ENCODE measurements around the gene CUEDC1.

The CUEDC1 gene

DNA sequence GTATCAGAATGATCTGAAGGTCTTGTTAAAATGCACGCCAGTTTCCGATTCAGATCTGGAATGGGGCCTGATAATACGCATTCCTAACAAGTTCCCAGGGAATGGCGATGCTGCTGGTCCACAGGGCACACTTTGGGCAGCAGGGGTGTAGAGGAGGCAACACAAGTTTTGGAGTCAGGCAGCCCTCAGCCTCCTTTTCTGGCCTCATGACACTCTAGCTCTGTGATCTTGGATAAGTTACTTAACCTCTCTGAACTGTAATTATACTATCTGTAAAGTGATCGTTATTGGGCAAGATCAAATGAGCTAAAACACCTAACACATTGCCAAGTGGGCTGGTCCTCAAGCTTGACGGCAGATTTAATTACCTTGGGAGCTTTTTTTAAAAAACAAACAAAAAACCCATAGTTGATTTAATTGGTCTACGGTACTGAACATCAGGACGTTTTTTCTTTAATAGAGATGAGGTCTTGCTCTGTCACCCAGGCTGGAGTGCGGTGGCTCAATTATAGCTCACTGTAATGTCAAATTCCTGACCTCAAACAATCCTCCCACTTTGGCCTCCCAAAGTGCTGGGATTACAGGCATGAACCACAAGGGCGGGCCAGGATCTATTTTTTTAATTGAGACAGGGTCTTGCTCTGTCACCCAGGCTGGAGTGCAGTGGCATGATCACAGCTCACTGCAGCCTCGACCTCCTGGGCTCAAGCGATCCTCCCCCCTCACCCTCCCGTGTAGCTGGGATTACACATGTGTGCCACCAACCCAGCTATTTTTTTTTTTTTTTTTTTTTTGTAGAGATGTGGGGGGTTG lies 95.4 kb downstream of the CUEDC1 start:
- Histone ChIP-seq H3K36me3 (replicated peaks; ENCODE audit: low read depth, low read length) (no peaks in the 10 kb centered on the region), H3K4me2 (ENCODE audit: low read length) (no peak overlapping the region), H4K20me1 (ENCODE audit: insufficient read depth, low read length) (no peaks in the 10 kb centered on the region), H2AFZ (ENCODE audit: low read depth, low read length) (no peak overlapping the region), H3K4me1 (ENCODE audit: low read length) (peaks cover 15% of the 10 kb centered on the region), H3K9me3 (ENCODE audit: insufficient read depth, low read length) (no peaks in the 10 kb centered on the region), H3K4me3 (ENCODE audit: low read length) (no peak overlapping the region), H3K27me3 (ENCODE audit: low read depth, low read length) (peaks cover 19% of the 10 kb centered on the region), H3K79me2 (ENCODE audit: low read length) (no peaks in the 10 kb centered on the region), H3K27ac (ENCODE audit: low read length) (no peak overlapping the region), H3K9ac (ENCODE audit: low read length) (no peak overlapping the region)
- TF ChIP-seq, protein P1, sequence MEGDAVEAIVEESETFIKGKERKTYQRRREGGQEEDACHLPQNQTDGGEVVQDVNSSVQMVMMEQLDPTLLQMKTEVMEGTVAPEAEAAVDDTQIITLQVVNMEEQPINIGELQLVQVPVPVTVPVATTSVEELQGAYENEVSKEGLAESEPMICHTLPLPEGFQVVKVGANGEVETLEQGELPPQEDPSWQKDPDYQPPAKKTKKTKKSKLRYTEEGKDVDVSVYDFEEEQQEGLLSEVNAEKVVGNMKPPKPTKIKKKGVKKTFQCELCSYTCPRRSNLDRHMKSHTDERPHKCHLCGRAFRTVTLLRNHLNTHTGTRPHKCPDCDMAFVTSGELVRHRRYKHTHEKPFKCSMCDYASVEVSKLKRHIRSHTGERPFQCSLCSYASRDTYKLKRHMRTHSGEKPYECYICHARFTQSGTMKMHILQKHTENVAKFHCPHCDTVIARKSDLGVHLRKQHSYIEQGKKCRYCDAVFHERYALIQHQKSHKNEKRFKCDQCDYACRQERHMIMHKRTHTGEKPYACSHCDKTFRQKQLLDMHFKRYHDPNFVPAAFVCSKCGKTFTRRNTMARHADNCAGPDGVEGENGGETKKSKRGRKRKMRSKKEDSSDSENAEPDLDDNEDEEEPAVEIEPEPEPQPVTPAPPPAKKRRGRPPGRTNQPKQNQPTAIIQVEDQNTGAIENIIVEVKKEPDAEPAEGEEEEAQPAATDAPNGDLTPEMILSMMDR (IDR thresholded peaks at IDR 0.05; ENCODE audit: low read depth, low read length) = no peak
- TF ChIP-seq EZH2phosphoT487 (IDR thresholded peaks at IDR 0.05; ENCODE audit: low read depth) = no peak

DNA sequence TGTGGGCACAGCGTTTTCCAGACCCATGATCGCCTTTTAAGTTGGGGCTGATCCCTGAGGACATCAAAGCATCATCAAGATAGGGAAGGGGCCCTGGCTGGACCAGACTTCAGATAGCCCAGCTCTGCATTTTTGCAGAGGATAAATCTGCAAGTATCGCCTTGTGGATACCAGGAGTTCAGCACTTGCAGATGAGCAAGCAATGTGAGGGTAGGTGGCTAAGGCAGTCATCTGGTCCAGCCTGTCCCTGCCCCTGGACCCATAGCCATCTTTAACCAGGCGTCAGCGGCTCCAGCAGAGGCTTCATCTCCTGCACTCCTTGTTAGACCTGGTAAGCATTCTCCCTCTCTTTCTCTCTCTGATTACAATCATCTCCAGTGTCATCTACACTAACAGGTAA lies 96.4 kb downstream of the CUEDC1 start:
- H3K4me3 ChIP-seq (ENCODE audit: low read length) = no peak overlapping the region
- no peak overlapping the region for H3K9ac ChIP-seq (ENCODE audit: low read length)
- H4K20me1 ChIP-seq (ENCODE audit: insufficient read depth, low read length) = no peaks in the 10 kb centered on the region
- H3K4me1 ChIP-seq (ENCODE audit: low read length) = peaks cover 15% of the 10 kb centered on the region
- H3K4me2 ChIP-seq (ENCODE audit: low read length) = no peak overlapping the region
- H3K79me2 ChIP-seq (ENCODE audit: low read length) = no peaks in the 10 kb centered on the region
- peaks cover 19% of the 10 kb centered on the region for H3K27me3 ChIP-seq (ENCODE audit: low read depth, low read length)
- H3K9me3 ChIP-seq (ENCODE audit: insufficient read depth, low read length) = no peaks in the 10 kb centered on the region
- H2AFZ ChIP-seq (ENCODE audit: low read depth, low read length) = no peak overlapping the region
- TF ChIP-seq, protein P1 (IDR thresholded peaks at IDR 0.05; ENCODE audit: low read depth, low read length) = no peak
- no peak for TF ChIP-seq EZH2phosphoT487 (IDR thresholded peaks at IDR 0.05; ENCODE audit: low read depth)
- no peaks in the 10 kb centered on the region for H3K36me3 ChIP-seq (replicated peaks; ENCODE audit: low read depth, low read length)
- H3K27ac ChIP-seq (ENCODE audit: low read length) = no peak overlapping the region

DNA sequence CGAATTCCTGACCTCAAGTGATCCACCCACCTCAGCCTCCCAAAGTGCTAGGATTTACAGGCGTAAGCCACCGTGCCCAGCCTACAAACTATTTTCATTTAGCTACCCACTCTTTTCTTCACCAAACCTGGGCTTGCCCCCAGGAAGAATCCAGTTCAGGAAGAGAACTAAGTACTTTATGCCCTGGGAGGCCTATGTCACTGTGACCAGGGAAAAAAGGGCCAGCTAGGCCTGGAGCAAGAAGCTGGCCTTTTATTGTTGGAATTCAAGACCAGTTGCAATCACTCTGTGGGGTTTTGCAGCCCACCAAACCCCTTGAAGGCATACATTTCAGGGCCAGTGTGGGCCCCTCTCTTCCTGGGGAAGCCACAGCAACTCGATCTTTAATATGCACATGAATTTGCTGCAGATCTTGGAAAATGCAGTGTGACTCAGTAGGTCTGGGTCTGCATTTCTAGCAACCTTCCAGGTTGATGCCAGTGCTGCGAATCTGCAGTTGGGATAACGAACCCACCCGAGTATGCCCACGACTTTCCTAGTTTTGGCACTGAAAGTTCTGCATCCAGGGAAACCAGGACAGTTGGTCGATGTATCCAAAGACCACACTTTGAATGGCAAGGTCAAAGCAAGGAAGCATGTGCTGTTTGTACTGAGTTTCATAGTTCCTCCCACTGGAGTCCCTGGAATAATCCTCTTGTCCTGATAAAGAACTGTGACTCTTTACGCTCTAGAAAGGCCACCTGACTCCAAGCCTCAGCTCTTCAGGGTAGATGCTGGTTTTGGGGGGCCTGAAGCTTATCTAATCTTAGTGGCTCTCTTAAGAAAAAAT lies 98.2 kb downstream of the CUEDC1 start:
- H3K4me1 ChIP-seq (ENCODE audit: low read length) = peaks cover 15% of the 10 kb centered on the region
- H3K27ac ChIP-seq (ENCODE audit: low read length) = no peak overlapping the region

More for the DNA sequence above, 98.2 kb downstream of the CUEDC1 start:
- Histone ChIP-seq H3K36me3 (replicated peaks; ENCODE audit: low read depth, low read length) (no peaks in the 10 kb centered on the region), H3K4me2 (ENCODE audit: low read length) (no peak overlapping the region), H2AFZ (ENCODE audit: low read depth, low read length) (no peak overlapping the region), H3K4me3 (ENCODE audit: low read length) (no peak overlapping the region), H3K79me2 (ENCODE audit: low read length) (no peaks in the 10 kb centered on the region), H3K9me3 (ENCODE audit: insufficient read depth, low read length) (no peaks in the 10 kb centered on the region), H3K9ac (ENCODE audit: low read length) (no peak overlapping the region), H4K20me1 (ENCODE audit: insufficient read depth, low read length) (no peaks in the 10 kb centered on the region), H3K27me3 (ENCODE audit: low read depth, low read length) (peaks cover 19% of the 10 kb centered on the region)
- no peak for TF ChIP-seq EZH2phosphoT487 (IDR thresholded peaks at IDR 0.05; ENCODE audit: low read depth)
- TF ChIP-seq, protein P1 (IDR thresholded peaks at IDR 0.05; ENCODE audit: low read depth, low read length) = no peak

Measured in OCI-LY3 (cell line).